Left cardiac atrium (tissue), 4 donors: ENCODE data around the gene MEIS2. TPM values are rescaled to one million over a fixed set of nuclear protein-coding genes. Genes with fewer than 3 reads are reported as not detected.

Experiments used
- ATAC-seq, 2 donors: fragments of 200-7000 bp; cut with Tn5 transposase; one replicate each; pipeline ENCODE4 v1.9.1; 2020; ENCODE audit warnings: mild to moderate bottlenecking in 2 of 2, moderate library complexity in 2 of 2
- DNase-seq: peaks from one replicate; pipeline ENCODE4 v3.0.0-alpha.2; 2020
- intact Hi-C, 2 donors: fragments of 100-400 bp; cut with DNase I; formaldehyde crosslinking; loops; one replicate each; pipeline versions ENCODE4 v1.14.1 to v1.15.1; 2022 to 2023
- total RNA-seq, 2 donors: library from RNA; stranded (reverse); fragmentation: NEBNext Ultra II Directional; extraction: Animal tissue kit (Norgen Biotek cat#: 25700); gene quantifications; one replicate each; pipeline ENCODE4 v1.2.1, GENCODE V29; 2021
- donor health status: DM: no; HTN: yes; CAD: no.
- donor health status: DM: no; HTN: yes; CAD: no; lungs with severe emphysema.
- donor health status: DM: yes; HTN: yes; CAD: no.
- donor health status: Dilated cardiomyopathy.

MEIS2 gene
- total RNA-seq, 2 donors from 2014 or later = 21.1 to 21.5 TPM

- intact Hi-C loops = loop anchor here in 1 of 2 donors (10.0 kb wide), 1 partner anchor 230 kb away; no protein-coding TSS in a partner anchor
- no peak for ATAC-seq
- no peak for DNase-seq
These were observed 66.0 kb downstream of the MEIS2 start for GRCh38 chr15:37034392-37034791.

GRCh38 chr15:37032091-37032775 is 68.1 kb downstream of the MEIS2 start:
- ATAC-seq = no peak
- no peak for DNase-seq
- intact Hi-C loops = loop anchor here in 1 of 2 donors (10.0 kb wide), 1 partner anchor 233 kb away; no protein-coding TSS in a partner anchor

- ATAC-seq = peak; percentile 41 to 48
These were observed 69.2 kb downstream of the MEIS2 start for GRCh38 chr15:37031198-37031597.

GRCh38 chr15:37028625-37029296 is 71.6 kb downstream of the MEIS2 start:
- intact Hi-C loops = no loop called here
- no peak for DNase-seq
- no peak for ATAC-seq

More at GRCh38 chr15:37031198-37031597, 69.2 kb downstream of the MEIS2 start:
- intact Hi-C loops = loop anchor here in 1 of 2 donors (10.0 kb wide), 1 partner anchor 234 kb away; no protein-coding TSS in a partner anchor
- DNase-seq = no peak

GRCh38 chr15:37020852-37021251 is 79.5 kb downstream of the MEIS2 start:
- no peak for ATAC-seq
- intact Hi-C loops = no loop called here
- no peak for DNase-seq

GRCh38 chr15:37019479-37020433 is 80.6 kb downstream of the MEIS2 start:
- intact Hi-C loops = no loop called here
- peak; percentile 38 to 79 for ATAC-seq
- no peak for DNase-seq

- intact Hi-C loops = no loop called here
- no peak for DNase-seq
- no peak for ATAC-seq
These were observed 83.2 kb downstream of the MEIS2 start for GRCh38 chr15:37017031-37017625.

GRCh38 chr15:37016231-37016630 is 84.1 kb downstream of the MEIS2 start:
- intact Hi-C loops = no loop called here
- peak in 1 of 2 donors; percentile 52 for ATAC-seq

GRCh38 chr15:37015451-37015850 is 84.9 kb downstream of the MEIS2 start:
- intact Hi-C loops = no loop called here
- DNase-seq (no peak), ATAC-seq (peak in 1 of 2 donors; percentile 4)

More at GRCh38 chr15:37016231-37016630, 84.1 kb downstream of the MEIS2 start:
- peak; percentile 36 for DNase-seq

- ATAC-seq (peak; percentile 58 to 77), DNase-seq (peak; percentile 57)
- intact Hi-C loops = no loop called here
These were observed 85.3 kb downstream of the MEIS2 start for GRCh38 chr15:37015035-37015434.

- no peak for ATAC-seq
- intact Hi-C loops = no loop called here
- no peak for DNase-seq
These were observed 85.8 kb downstream of the MEIS2 start for GRCh38 chr15:37014566-37014965.

- intact Hi-C loops = no loop called here
These were observed 86.2 kb downstream of the MEIS2 start for GRCh38 chr15:37014137-37014536.

GRCh38 chr15:37010595-37010994 is 89.8 kb downstream of the MEIS2 start:
- intact Hi-C loops = no loop called here
- ATAC-seq = no peak
- no peak for DNase-seq

More at GRCh38 chr15:37014137-37014536, 86.2 kb downstream of the MEIS2 start:
- no peak for DNase-seq
- ATAC-seq = peak in 1 of 2 donors; percentile 17

- DNase-seq (no peak), ATAC-seq (no peak)
- intact Hi-C loops = no loop called here
These were observed 91.1 kb downstream of the MEIS2 start for GRCh38 chr15:37009288-37009687.

- no peak for ATAC-seq
- no peak for DNase-seq
- intact Hi-C loops = no loop called here
These were observed 92.1 kb downstream of the MEIS2 start for GRCh38 chr15:37008205-37008604.

GRCh38 chr15:37007301-37007700 is 93.0 kb downstream of the MEIS2 start:
- no peak for ATAC-seq
- DNase-seq = no peak
- intact Hi-C loops = no loop called here

GRCh38 chr15:37004981-37005735 is 95.2 kb downstream of the MEIS2 start:
- intact Hi-C loops = no loop called here
- DNase-seq (no peak), ATAC-seq (no peak)

GRCh38 chr15:37004373-37004869 is 95.9 kb downstream of the MEIS2 start:
- ATAC-seq = no peak
- no peak for DNase-seq
- intact Hi-C loops = no loop called here
